Activated gamma-delta T cell treated with anti-CD3 and anti-CD28 coated beads, Interleukin-2, amount 50 U/mL, for 16 hours (primary cell): ENCODE data around the gene NIBAN1.

ENCODE experiments used
- DNase-seq: peaks from one replicate; pipeline ENCODE4 v3.0.0-alpha.2; 2020; ENCODE audit warnings: low read depth

NIBAN1 gene

DNA sequence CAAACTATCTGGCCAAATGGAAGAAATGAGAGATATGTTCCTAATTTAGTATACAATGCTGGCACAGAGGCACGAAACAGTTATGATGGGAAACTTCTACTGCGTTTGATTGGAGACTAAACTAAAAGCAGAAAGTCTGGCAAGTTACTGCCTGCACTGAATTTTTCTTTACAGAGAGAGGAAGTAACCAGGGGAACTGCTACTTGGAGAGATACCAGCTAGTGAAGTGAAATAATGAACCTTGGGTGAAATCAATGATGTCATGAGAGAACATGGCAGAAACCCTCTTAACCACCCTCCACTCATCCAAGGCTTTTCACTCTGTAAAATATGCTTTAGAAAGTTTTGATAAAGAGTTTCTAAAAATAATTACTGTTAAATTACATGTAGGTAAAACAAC is 29.3 kb downstream of the NIBAN1 start:
- DNase-seq: no peak

GRCh38 chr1:184943998-184944397 is 30.3 kb downstream of the NIBAN1 start:
- no peak for DNase-seq

DNA sequence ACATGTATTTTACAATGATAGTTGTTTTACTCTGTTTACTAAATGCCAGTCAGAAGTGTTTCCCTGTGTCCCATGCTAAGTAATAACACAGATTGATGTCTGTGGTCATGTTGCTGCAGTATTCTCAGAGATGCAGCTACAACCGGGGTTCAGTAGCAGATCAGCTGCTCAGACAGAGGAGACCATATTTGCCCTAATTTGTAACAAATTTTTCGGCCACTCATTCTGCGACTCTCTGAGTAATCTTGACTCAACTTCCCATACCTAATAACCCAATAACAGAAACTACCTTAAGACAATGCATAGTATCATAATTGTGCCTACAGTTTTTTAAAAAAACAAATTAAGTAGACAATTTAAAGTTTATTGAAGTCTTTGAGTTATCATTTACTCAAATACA is 32.6 kb downstream of the NIBAN1 start:
- DNase-seq: no peak

DNA sequence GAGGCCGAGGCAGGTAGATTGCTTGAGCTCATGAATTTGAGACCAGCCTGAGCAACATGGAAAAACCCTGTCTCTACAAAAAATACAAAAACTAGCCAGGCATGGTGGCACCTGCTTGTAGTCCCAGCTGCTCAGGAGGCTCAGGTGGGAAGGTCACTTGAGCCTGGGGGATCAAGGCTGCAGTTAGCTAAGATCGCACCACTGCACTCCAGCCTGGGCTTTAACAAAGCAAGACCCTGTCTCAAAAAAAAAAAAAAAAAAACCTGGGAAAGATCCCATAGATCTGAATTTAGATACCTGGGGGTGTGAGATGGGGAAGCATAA is 32.9 kb downstream of the NIBAN1 start:
- DNase-seq: no peak

GRCh38 chr1:184940694-184941409 is 33.5 kb downstream of the NIBAN1 start:
- DNase-seq: no peak

GRCh38 chr1:184940226-184940625 is 34.1 kb downstream of the NIBAN1 start:
- DNase-seq: no peak

- no peak for DNase-seq
Observed at GRCh38 chr1:184937729-184938128, 36.6 kb downstream of the NIBAN1 start.

- no peak for DNase-seq
Observed at GRCh38 chr1:184935920-184936798, 38.1 kb downstream of the NIBAN1 start.

DNA sequence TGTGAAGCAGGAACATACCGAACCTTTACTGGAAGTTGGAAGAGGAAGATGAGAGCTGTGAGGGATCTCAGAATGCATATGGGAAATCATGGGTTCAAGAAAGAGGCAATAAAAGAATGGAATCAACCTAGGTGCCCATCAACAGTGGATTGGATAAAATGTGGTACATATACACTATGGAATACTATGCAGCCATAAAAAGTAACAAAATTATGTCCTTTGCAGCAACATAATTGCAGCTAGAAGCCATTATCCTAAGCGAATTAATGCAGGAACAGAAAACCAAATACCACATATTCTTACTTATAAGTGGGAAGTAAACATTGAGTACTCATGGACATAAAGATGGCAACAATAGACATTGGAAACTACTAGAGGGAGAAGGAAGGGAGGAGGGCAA is 40.4 kb downstream of the NIBAN1 start:
- DNase-seq: no peak

DNA sequence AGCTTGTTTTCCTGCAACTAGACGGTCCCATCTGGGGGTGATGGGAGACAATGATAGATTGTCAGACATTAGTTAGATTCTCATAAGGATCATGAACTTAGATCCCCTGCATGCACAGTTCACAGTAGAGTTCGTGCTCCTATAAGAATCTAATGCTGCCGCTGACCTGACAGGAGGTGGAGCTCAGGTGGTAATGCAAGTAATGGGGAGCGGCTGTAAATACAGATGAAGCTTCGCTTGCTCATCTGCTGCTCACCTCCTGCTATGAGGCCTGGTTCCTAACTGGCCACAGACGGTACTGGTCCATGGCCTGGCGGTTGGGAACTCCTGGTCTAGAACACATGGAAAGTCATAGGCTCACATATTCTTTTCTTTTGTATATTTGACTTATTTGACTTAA is 42.0 kb downstream of the NIBAN1 start:
- DNase-seq: no peak

- DNase-seq: no peak
Observed at GRCh38 chr1:184931566-184931965, 42.7 kb downstream of the NIBAN1 start.

GRCh38 chr1:184930645-184931044 is 43.7 kb downstream of the NIBAN1 start:
- DNase-seq: no peak

DNA sequence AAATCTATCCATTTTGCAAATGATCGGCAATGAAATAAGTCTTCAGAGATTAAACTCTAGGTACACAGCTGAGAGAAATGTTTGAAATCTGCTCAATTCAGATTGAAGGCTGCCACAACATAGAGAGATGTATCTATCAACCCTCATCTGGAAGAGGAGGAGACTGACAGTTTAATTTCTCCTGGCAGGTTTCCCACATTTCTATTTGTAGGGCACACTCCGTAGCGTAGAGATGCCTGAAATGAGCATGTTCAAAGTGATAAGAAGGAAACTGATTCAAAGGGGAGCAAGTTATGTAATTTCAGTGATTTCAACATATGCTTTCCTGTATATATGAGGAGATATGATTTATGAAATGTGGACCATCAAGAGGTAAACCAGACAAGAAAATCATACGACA is 44.1 kb downstream of the NIBAN1 start:
- no peak for DNase-seq

GRCh38 chr1:184929711-184930202 is 44.6 kb downstream of the NIBAN1 start:
- no peak for DNase-seq

DNA sequence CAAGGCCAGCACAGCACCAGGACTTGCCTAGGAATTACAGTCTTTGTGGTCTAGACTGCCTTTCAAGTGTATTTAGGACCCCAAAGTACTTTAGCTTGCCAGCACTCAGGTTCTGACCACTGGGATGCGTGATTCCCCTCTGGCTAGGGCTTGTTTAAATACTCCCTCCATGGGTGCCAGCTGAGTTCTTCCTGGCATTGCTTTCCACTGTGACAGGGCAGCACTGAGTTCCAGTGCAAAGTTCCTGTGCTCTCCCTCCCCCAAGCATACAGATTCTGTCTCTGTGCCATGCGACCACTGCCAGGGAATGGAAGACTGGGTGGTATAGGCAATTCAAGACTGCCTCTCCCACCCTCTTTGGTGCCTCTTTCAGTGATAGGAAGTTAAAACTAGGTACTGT is 45.9 kb downstream of the NIBAN1 start:
- no peak for DNase-seq
